HL-60/S4 treated with phorbol 12-myristate 13-acetate at 8.2 ng/mL for 4 days and 3 days (cell line): ENCODE results near the gene BCL2A1.
"Not testable (repeated sequence)": the region's sequence is repeated elsewhere in the genome, so short reads cannot be mapped to it uniquely, and the experiment has no call there.

Experiments used
- in situ Hi-C: fragments of 300-500 bp; cut with MboI; formaldehyde crosslinking; loops from 2 replicates; pipeline ENCODE4 v1.15.0; 2022; ENCODE audit warnings: low sequenced_read_pairs

The BCL2A1 gene

DNA sequence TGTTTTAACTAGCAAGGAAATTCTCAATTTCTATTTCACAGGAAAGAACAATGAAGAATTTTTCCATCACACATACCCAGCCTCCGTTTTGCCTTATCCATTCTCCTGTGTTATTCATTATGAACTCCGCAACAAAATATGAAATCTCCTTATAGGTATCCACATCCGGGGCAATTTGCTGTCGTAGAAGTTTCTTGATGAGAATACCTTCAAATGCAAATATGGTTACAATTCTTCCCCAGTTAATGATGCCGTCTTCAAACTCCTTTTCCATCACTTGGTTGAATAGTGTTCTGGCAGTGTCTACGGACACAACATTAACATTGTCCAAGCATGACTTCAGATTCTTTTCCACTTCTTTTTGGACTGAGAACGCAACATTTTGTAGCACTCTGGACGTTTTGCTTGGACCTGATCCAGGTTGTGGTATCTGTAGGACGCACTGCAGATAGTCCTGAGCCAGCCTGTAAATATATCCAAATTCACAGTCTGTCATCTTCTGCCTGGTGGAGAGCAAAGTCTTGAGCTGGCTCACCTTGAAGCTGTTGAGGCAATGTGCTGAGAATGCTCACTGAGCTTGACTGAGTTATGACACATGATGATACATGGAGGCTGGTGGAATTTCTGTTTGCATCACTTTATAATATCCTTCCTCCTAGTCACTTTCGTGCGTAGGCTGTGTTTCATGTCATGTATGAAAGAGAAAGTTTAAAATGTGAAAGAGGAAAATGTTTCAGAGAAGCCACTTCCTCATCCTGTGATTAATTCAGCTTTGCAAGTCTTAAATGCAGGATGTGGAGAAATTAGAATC is at the start of gene BCL2A1:
Gene BCL2A1 (minus strand): TSS at position 573 of the 811 bp plus-strand sequence. CDS start 77 bp downstream, at position 496.
- in situ Hi-C loops = no loop called here

- in situ Hi-C loops = no loop called here
These were observed 49.7 kb upstream of the BCL2A1 start for GRCh38 chr15:80020731-80021130.

GRCh38 chr15:80020149-80020548 is 49.2 kb upstream of the BCL2A1 start:
- in situ Hi-C loops = not testable (repeated sequence)

GRCh38 chr15:80019168-80019745 is 48.3 kb upstream of the BCL2A1 start:
- in situ Hi-C loops = no loop called here

GRCh38 chr15:80017139-80017538 is 46.1 kb upstream of the BCL2A1 start:
- in situ Hi-C loops = not testable (repeated sequence)

DNA sequence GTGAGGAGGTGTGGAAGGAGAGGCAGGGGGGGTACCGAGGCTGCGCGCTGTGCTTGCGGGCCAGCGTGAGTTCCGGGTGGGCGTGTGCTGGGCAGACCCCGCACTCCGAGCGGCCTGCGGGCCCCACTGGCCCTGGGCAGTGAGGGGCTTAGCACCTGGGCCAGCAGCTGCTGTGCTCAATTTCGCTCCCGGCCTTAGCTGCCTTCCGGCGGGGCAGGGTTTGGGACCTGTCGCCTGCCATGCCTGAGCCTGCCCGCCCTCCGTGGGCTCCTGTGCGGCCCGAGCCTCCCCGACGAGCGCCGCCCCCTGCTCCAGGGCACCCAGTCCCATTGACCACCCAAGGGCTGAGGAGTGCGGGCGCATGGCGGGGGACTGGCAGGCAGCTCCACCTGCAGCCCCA is 45.5 kb upstream of the BCL2A1 start:
- in situ Hi-C loops = not testable (repeated sequence)

DNA sequence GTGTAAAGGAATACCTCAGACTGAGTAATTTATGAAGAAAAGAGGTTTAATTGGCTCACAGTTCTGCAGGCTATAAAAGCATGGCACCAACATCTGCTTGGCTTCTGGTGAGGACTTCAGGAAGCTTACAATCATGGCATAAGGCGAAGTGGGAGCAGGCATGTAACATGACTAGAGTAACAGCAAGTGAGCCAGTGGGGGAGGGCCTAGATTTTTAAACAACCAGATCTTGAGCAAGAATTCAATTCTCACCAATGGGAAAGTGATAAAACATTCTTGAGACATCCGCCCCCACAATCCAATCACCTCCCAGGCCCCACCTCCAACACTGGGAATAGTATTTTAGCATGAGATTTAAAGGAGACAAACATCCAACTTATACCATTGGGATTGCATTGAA is 44.2 kb upstream of the BCL2A1 start:
- in situ Hi-C loops = no loop called here

DNA sequence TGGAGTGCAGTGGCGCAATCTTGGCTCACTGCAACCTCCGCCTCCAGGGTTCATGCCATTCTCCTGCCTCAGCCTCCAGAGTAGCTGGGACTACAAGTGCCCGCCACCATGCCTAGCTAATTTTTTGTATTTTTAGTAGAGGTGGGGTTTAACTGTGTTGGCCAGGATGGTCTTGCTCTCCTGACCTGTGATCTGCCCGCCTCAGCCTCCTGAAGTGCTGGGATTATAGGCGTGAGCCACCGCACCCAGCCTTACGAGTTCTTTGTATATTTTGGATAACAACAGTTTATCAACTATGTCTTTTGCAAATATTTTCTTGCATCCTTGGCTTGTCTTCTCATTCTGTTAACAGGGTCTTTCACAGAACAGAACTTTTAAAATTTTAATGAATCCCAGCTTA is 43.2 kb upstream of the BCL2A1 start:
- in situ Hi-C loops = not testable (repeated sequence)

DNA sequence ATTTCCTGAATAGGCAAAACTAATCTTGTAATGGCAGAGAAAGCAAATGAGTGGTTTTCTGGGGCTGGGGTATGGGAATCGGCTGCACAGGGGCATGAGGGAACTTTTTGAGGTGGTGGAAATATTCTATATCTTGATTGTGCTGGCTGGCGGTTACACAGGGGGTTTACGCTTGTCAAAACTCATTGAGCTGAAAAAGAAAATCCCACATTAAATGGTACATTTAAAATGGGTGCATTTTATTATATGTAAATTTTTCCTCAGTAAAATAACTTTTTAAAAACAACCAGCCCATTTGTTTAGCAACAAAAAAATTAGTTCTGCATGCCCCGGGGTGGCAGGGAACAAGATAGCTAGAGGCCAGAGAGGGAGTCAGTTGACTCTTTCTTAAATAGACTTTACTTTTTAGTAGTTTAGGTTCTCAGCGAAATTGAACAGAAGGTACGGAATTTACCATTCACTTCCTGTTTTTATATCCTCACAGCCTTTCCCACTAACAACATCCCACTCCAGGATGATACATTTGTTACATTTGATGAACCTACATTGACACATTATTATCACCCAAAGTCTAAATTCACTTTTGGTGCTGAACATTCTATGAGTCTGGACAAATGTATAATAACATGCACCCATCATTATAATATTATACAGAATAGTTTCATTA is 41.2 kb upstream of the BCL2A1 start:
- in situ Hi-C loops = no loop called here

GRCh38 chr15:80011596-80011995 is 40.6 kb upstream of the BCL2A1 start:
- in situ Hi-C loops = no loop called here

DNA sequence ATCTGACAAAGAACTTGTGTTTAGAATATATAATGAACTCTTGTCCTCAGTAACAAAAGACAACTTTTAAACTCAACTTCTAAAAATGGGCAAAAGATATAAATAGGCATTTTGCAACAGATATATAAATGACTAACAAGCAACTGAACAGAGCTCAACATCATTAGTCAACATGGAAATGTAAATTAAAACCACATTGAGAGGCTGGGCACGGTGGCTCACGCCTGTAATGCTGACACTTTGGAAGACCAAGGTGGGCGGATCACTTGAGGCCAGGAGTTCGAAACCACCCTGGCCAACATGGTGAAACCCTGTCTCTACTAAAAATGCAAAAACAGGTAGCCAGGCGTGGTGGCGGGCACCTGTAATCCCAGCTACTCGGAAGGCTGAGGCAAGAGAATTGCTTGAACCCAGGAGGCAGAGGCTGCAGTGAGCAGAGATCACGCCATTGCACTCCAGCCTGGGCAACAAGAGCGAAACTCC is 40.1 kb upstream of the BCL2A1 start:
- in situ Hi-C loops = not testable (repeated sequence)

- in situ Hi-C loops = no loop called here
These were observed 39.2 kb upstream of the BCL2A1 start for GRCh38 chr15:80010131-80010673.

GRCh38 chr15:80007532-80007931 is 36.5 kb upstream of the BCL2A1 start:
- in situ Hi-C loops = no loop called here

DNA sequence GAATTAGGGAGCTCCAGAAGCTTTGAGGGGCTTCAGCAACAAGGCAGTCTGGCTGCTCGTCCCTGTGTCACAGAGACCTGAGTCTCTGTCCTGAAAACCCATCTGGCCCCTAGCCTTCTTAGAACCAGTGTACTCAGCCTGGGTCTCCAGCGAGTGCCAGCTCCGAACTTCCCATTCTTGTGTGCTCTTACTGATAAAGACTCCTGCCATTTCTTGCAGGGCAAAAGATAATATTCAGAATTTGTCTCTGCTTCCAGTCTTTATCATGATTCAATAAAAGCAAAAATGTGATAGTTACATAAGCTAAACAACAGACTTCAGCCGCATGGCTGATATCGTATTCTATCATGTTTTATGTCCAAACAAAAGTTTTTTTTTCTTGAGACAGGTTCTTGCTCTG is 36.0 kb upstream of the BCL2A1 start:
- in situ Hi-C loops = no loop called here

- in situ Hi-C loops = no loop called here
These were observed 33.0 kb upstream of the BCL2A1 start for GRCh38 chr15:80003934-80004472.

- in situ Hi-C loops = no loop called here
These were observed 32.2 kb upstream of the BCL2A1 start for GRCh38 chr15:80003171-80003570.

DNA sequence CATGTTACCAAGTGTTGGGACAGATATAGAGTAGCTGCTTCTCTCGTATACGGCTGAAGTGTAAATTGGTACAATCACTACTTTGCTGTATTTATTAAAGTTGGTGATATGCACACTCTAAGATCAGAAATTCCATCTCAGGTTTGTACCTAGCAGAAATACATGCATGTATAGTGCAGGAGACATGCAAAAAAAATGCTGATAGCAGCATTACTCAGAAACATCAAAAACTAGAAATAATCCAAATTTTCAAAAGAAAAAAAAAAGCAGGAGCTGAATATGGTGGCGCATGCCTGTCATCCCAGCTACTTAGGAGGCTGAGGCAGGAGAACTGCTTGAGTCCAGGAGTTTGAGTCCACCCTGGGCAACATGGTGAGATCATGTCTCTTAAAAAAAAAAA is 31.3 kb upstream of the BCL2A1 start:
- in situ Hi-C loops = no loop called here

- in situ Hi-C loops = loop anchor here (25.0 kb wide), 1 partner anchor 657 kb away; no protein-coding TSS in a partner anchor
These were observed 23.6 kb upstream of the BCL2A1 start for GRCh38 chr15:79994615-79995014.

DNA sequence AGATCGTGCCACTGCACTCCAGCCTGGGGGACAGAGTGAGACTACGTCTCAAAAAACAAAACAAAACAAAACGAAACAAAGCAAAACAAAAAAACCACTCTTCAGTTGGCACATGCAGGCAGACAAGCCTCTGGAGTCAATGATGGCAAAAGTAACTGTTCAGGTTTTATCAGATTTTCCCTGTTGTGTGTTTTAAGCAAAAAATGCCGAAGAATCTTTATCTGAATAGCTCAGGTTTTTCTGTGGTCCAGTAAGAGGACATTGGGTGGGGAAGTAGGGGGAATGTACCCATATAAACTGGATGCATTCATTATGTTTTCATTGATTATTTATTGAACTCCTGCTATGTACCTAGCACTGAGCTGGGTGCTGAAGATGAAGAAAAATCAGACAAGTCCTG is 20.8 kb upstream of the BCL2A1 start:
- in situ Hi-C loops = loop anchor here (25.0 kb wide), 1 partner anchor 655 kb away; no protein-coding TSS in a partner anchor

GRCh38 chr15:79990997-79991334 is 20.0 kb upstream of the BCL2A1 start:
- in situ Hi-C loops = loop anchor here (25.0 kb wide), 1 partner anchor 654 kb away; no protein-coding TSS in a partner anchor
